H1 (cell line): ENCODE measurements around the gene ERCC3. TPM values are rescaled to one million over a fixed set of nuclear protein-coding genes. Genes with fewer than 3 reads are reported as not detected.

Experiments
- CTCF ChIA-PET: fragments of 300-600 bp; sonication (Branson Sonifier 250); formaldehyde crosslinking; loops from one replicate; lab custom pipeline; 2021; ENCODE audit not compliant: partially characterized antibody; lab: Charles Lee
- POLR2A ChIA-PET: fragments of 300-600 bp; sonication (Branson Sonifier 250); formaldehyde crosslinking; loops from one replicate; lab custom pipeline; 2021; ENCODE audit warnings: inconsistent platforms; ENCODE audit not compliant: partially characterized antibody; lab: Charles Lee
- DNase-seq, 2 experiments: peaks; one replicate each; pipeline versions ENCODE4 v3.0.0 to v3.0.0-alpha.2; 2010 to 2022; ENCODE audit warnings: low spot score in 2 of 2, low read depth in 1 of 2, mixed read lengths in 1 of 2
- FAIRE-seq: peaks from 2 replicates; lab custom pipeline; 2011; peaks lifted over from hg19 to GRCh38; lab: Jason Lieb, UNC
- H2AFZ ChIP-seq: 2 replicates; pipeline ENCODE4 v1.8.1; 2012; ENCODE audit warnings: low read length, inconsistent platforms
- H2AK5ac ChIP-seq: 2 replicates; pipeline ENCODE4 v1.6.1; 2013; ENCODE audit warnings: low read depth, low read length
- H2BK120ac ChIP-seq: replicated peaks from 2 replicates; pipeline ENCODE3; 2013; ENCODE audit warnings: low read depth, low read length, inconsistent platforms
- H2BK12ac ChIP-seq: 2 replicates; pipeline ENCODE4 v1.6.1; 2013; ENCODE audit warnings: low read depth, low read length
- H2BK15ac ChIP-seq: 2 replicates; pipeline ENCODE4 v1.6.1; 2013; ENCODE audit warnings: low read length
- H2BK20ac ChIP-seq: 2 replicates; pipeline ENCODE4 v1.6.1; 2013; ENCODE audit warnings: low read length
- H2BK5ac ChIP-seq: 2 replicates; pipeline ENCODE4 v1.6.1; 2013; ENCODE audit warnings: low read depth, low read length
- H3K14ac ChIP-seq: 2 replicates; pipeline ENCODE4 v1.6.1; 2013; ENCODE audit warnings: inconsistent platforms; ENCODE audit not compliant: insufficient read length
- H3K18ac ChIP-seq: 2 replicates; pipeline ENCODE4 v1.6.1; 2013; ENCODE audit warnings: low read length; ENCODE audit errors: extremely low read depth
- H3K23ac ChIP-seq: 2 replicates; pipeline ENCODE4 v1.6.1; 2013; ENCODE audit warnings: inconsistent platforms; ENCODE audit not compliant: insufficient read length
- H3K23me2 ChIP-seq: 2 replicates; pipeline ENCODE4 v1.6.1; 2013; ENCODE audit warnings: low read depth, low read length
- H3K27ac ChIP-seq: 2 replicates; pipeline ENCODE4 v1.6.1; 2011; ENCODE audit warnings: low read depth, low read length, inconsistent platforms
- H3K27me3 ChIP-seq, 4 experiments: replicated peaks in 1 of 4; 1 replicate in 1 of 4; 2 replicates in 3 of 4; pipeline versions ENCODE4 v1.6.1 to v1.8.1; 2011 to 2013; ENCODE audit warnings: low read length in 3 of 4, mild to moderate bottlenecking in 3 of 4, inconsistent platforms in 2 of 4, mixed read lengths in 2 of 4, moderate library complexity in 1 of 4; ENCODE audit not compliant: control insufficient read depth in 3 of 4, insufficient read depth in 3 of 4; ENCODE audit errors: extremely low read depth in 1 of 4
- H3K36me3 ChIP-seq, 4 experiments: 2 replicates each; pipeline versions ENCODE4 v1.6.1 to v1.8.1; 2011 to 2013; ENCODE audit warnings: mild to moderate bottlenecking in 4 of 4, low read length in 3 of 4, moderate library complexity in 2 of 4, control low read depth in 1 of 4, inconsistent platforms in 1 of 4; ENCODE audit not compliant: insufficient read depth in 4 of 4, control insufficient read depth in 2 of 4
- H3K4ac ChIP-seq: replicated peaks from 2 replicates; pipeline ENCODE3; 2013; ENCODE audit warnings: low read length, low read depth, mixed read lengths, inconsistent platforms; ENCODE audit not compliant: insufficient read length
- H3K4me1 ChIP-seq, 4 experiments: replicated peaks in 1 of 4; 1 replicate in 1 of 4; 2 replicates in 3 of 4; pipeline versions ENCODE4 v1.6.1 to v1.8.1; 2011 to 2013; ENCODE audit warnings: low read length in 3 of 4, inconsistent platforms in 2 of 4, mixed read lengths in 1 of 4; ENCODE audit not compliant: insufficient read depth in 4 of 4, control insufficient read depth in 3 of 4
- H3K4me2 ChIP-seq, 2 experiments: 2 replicates each; pipeline versions ENCODE4 v1.6.1 to v1.8.1; 2011 to 2013; ENCODE audit warnings: low read depth in 2 of 2, low read length in 2 of 2, control low read depth in 1 of 2, inconsistent platforms in 1 of 2, mild to moderate bottlenecking in 1 of 2; ENCODE audit not compliant: insufficient read depth in 1 of 2
- H3K4me3 ChIP-seq, 4 experiments: fragments of 200-600, 300-600 bp in 1 of 4; sonication (generic), shearing (Covaris generic), sonication (Bioruptor Twin) in 1 of 4; 2 replicates each; pipeline versions ENCODE4 v1.5.1 to v1.8.1; 2011 to 2016; ENCODE audit warnings: low read length in 4 of 4, low read depth in 3 of 4, control low read depth in 2 of 4, inconsistent platforms in 2 of 4, mild to moderate bottlenecking in 2 of 4, mixed read lengths in 1 of 4, moderate library complexity in 1 of 4; ENCODE audit not compliant: insufficient read depth in 2 of 4; ENCODE audit errors: extremely low read depth in 1 of 4
- H3K56ac ChIP-seq: replicated peaks from 2 replicates; pipeline ENCODE3; 2013; ENCODE audit warnings: low read depth, mild to moderate bottlenecking, mixed read lengths, low read length, inconsistent platforms; ENCODE audit not compliant: insufficient read length
- H3K79me1 ChIP-seq: 2 replicates; pipeline ENCODE4 v1.6.1; 2013; ENCODE audit warnings: low read depth, low read length, control low read depth
- H3K79me2 ChIP-seq, 2 experiments: 2 replicates each; pipeline versions ENCODE4 v1.6.1 to v1.8.1; 2012 to 2013; ENCODE audit warnings: low read length in 2 of 2, mild to moderate bottlenecking in 2 of 2, inconsistent platforms in 1 of 2; ENCODE audit not compliant: insufficient read depth in 2 of 2, control insufficient read depth in 1 of 2
- H3K9ac ChIP-seq, 4 experiments: replicated peaks in 1 of 4; 1 replicate in 1 of 4; 2 replicates in 3 of 4; pipeline versions ENCODE4 v1.6.1 to v1.8.1; 2011 to 2013; ENCODE audit warnings: low read depth in 3 of 4, low read length in 3 of 4, control low read depth in 2 of 4, mild to moderate bottlenecking in 2 of 4, moderate library complexity in 2 of 4, inconsistent platforms in 1 of 4; ENCODE audit errors: extremely low read depth in 1 of 4
- H3K9me3 ChIP-seq, 2 experiments: 2 replicates each; pipeline versions ENCODE4 v1.6.1 to v1.8.1; 2012 to 2013; ENCODE audit warnings: mild to moderate bottlenecking in 2 of 2, moderate library complexity in 2 of 2, control low read depth in 1 of 2, inconsistent platforms in 1 of 2, low read depth in 1 of 2, low read length in 1 of 2, mixed read lengths in 1 of 2; ENCODE audit not compliant: insufficient read depth in 2 of 2
- H4K20me1 ChIP-seq, 2 experiments: replicated peaks in 1 of 2; 2 replicates each; pipeline versions ENCODE3 to v1.8.1; 2011 to 2013; ENCODE audit warnings: inconsistent platforms in 2 of 2, low read length in 2 of 2, mild to moderate bottlenecking in 1 of 2; ENCODE audit not compliant: insufficient read depth in 2 of 2, control insufficient read depth in 1 of 2
- H4K5ac ChIP-seq: 2 replicates; pipeline ENCODE4 v1.6.1; 2013; ENCODE audit warnings: low read length, low read depth, mixed read lengths, inconsistent platforms; ENCODE audit not compliant: insufficient read length
- H4K8ac ChIP-seq: 2 replicates; pipeline ENCODE4 v1.8.0; 2013; ENCODE audit warnings: mild to moderate bottlenecking, moderate library complexity, low read length, inconsistent platforms; ENCODE audit not compliant: insufficient read depth; ENCODE audit errors: extremely low read depth
- H4K91ac ChIP-seq: replicated peaks from 2 replicates; pipeline ENCODE3; 2013; ENCODE audit warnings: low read length, mixed read lengths, inconsistent platforms; ENCODE audit not compliant: insufficient read length
- CBX5 ChIP-seq: fragments of 300-800, 300-1000 bp; sonication (generic); IDR thresholded peaks from 2 replicates; pipeline ENCODE4 v1.7.1; 2016; ENCODE audit warnings: antibody characterized with exemption, low read length, low read depth
- CBX8 ChIP-seq: fragments of 300-800, 300-1000 bp; sonication (generic); IDR thresholded peaks from 2 replicates; pipeline ENCODE4 v1.7.1; 2016; ENCODE audit warnings: low read depth, low read length, borderline replicate concordance
- CHD2 ChIP-seq: IDR thresholded peaks from 2 replicates; pipeline ENCODE4 v1.6.1; 2012; ENCODE audit warnings: low read length, improper control_type of control experiment
- CREB1 ChIP-seq: IDR thresholded peaks from 2 replicates; pipeline ENCODE4 v1.6.1; 2012; ENCODE audit warnings: inconsistent platforms
- KDM4A ChIP-seq: IDR thresholded peaks from one replicate; pipeline ENCODE4 v1.7.1; 2012; ENCODE audit warnings: low read depth, mild to moderate bottlenecking, moderate library complexity, low read length, inconsistent platforms; ENCODE audit not compliant: severe bottlenecking
- KDM5A ChIP-seq: fragments of 200-600 bp; IDR thresholded peaks from 2 replicates; pipeline ENCODE4 v1.7.1; 2012; ENCODE audit warnings: mild to moderate bottlenecking, low read length, inconsistent platforms, mixed read lengths
- MAX ChIP-seq: IDR thresholded peaks from 2 replicates; pipeline ENCODE4 v1.6.1; 2012; ENCODE audit warnings: inconsistent platforms
- NRF1 ChIP-seq: IDR thresholded peaks from 2 replicates; pipeline ENCODE4 v1.6.1; 2011; ENCODE audit warnings: mild to moderate bottlenecking, low read depth, low read length, improper control_type of control experiment
- POLR2A ChIP-seq, 2 experiments: IDR thresholded peaks; 1 replicate in 1 of 2; 2 replicates in 1 of 2; pipeline ENCODE4 v1.6.1; 2011; ENCODE audit warnings: low read depth in 2 of 2, low read length in 2 of 2, mild to moderate bottlenecking in 2 of 2; ENCODE audit errors: control extremely low read depth in 1 of 2
- POLR2AphosphoS5 ChIP-seq: IDR thresholded peaks from 2 replicates; pipeline ENCODE4 v1.6.1; 2011; ENCODE audit warnings: low read depth, low read length
- RBBP5 ChIP-seq: IDR thresholded peaks from 2 replicates; pipeline ENCODE4 v1.7.1; 2012; ENCODE audit warnings: low read depth, mild to moderate bottlenecking, inconsistent platforms, low read length, moderate library complexity, borderline replicate concordance
- SAP30 ChIP-seq: fragments of 300-600 bp; sonication (generic); IDR thresholded peaks from 2 replicates; pipeline ENCODE4 v1.7.1; 2012; ENCODE audit warnings: low read length, moderate library complexity, mild to moderate bottlenecking, inconsistent platforms; ENCODE audit not compliant: insufficient read depth, insufficient replicate concordance
- SIRT6 ChIP-seq: IDR thresholded peaks from one replicate; pipeline ENCODE4 v1.7.1; 2012; ENCODE audit warnings: low read length, inconsistent platforms
- SP1 ChIP-seq: IDR thresholded peaks from 2 replicates; pipeline ENCODE4 v1.6.1; 2011; ENCODE audit warnings: low read depth, low read length
- TAF7 ChIP-seq: optimal IDR thresholded peaks from 2 replicates; pipeline ENCODE3; 2011; ENCODE audit warnings: low read depth, mild to moderate bottlenecking, inconsistent platforms, low read length, moderate library complexity, borderline replicate concordance
- TCF12 ChIP-seq: IDR thresholded peaks from 2 replicates; pipeline ENCODE4 v1.6.1; 2011; ENCODE audit warnings: low read depth, mild to moderate bottlenecking, low read length
- WGBS, 2 experiments: shearing (Covaris generic) in 1 of 2; methylation state at CpG; one replicate each; pipeline versions ENCODE4 v1.1.6 to v1.1.7; 2013 to 2015; ENCODE audit warnings: low lambda C conversion rate in 2 of 2, mixed read lengths in 2 of 2, inconsistent platforms in 1 of 2, low coverage in 1 of 2, missing lambda C conversion rate in 1 of 2; ENCODE audit not compliant: insufficient replicate concordance in 2 of 2, insufficient coverage in 1 of 2, insufficient read length in 1 of 2; ENCODE audit errors: extremely low coverage in 1 of 2, missing lambda C conversion rate in 1 of 2; 5-methylcytosine and 5-hydroxymethylcytosine counted together
- polyA plus RNA-seq, 7 experiments: library from polyadenylated mRNA; depleted of rRNA in 3 of 7; stranded (reverse) in 5 of 7; unstranded in 2 of 7; fragments of >200 nt in 5 of 7; fragments of 200-250 nt in 2 of 7; gene quantifications; 1 replicate in 5 of 7; 2 replicates in 1 of 7; 4 replicates in 1 of 7; pipeline versions ENCODE4 v1.2.1 to v1.2.3, GENCODE V29; 2011 to 2013; ENCODE audit warnings: missing spikeins in 2 of 7, mixed read lengths in 2 of 7
- total RNA-seq: library from RNA; stranded (reverse); fragmentation: NEBNext Ultra II Directional; extraction: Animal tissue kit (Norgen Biotek cat#: 25700); gene quantifications from 2 replicates; pipeline ENCODE4 v1.2.1, GENCODE V29; 2021

ERCC3 gene
- total and polyA plus RNA-seq, 2 of the 8 experiments (the other 6 are each of a cell fraction or from before 2014, with no cell fraction given) = 41.8 to 48.9 TPM

GRCh38 chr2:127332335-127332734 is 38.4 kb upstream of the ERCC3 start:
- Histone ChIP-seq H3K18ac (no peak overlapping the region), H2BK15ac (no peak overlapping the region), H3K4ac (no peak overlapping the region), H2BK12ac (no peak overlapping the region), H3K27ac (no peak overlapping the region), H2BK120ac (no peak overlapping the region), H3K79me2 (no peaks in the 10 kb centered on the region), H3K9me3 (no peaks in the 10 kb centered on the region), H3K23me2 (no peaks in the 10 kb centered on the region; the same call in 1 of the 2 replicates), H4K20me1 (no peaks in the 10 kb centered on the region), H3K23ac (no peak overlapping the region), H3K56ac (no peak overlapping the region), H4K5ac (no peak overlapping the region), H3K4me3 (no peak overlapping the region), H3K4me2 (no peak overlapping the region), H2BK5ac (no peak overlapping the region), H2BK20ac (no peak overlapping the region), H3K36me3 (peaks cover 0 to 1% (median 0%) of the 10 kb centered on the region in 4 experiments; a peak in 1 of 8 replicates), H3K14ac (no peak overlapping the region), H3K9ac (no peak overlapping the region), H2AK5ac (no peak overlapping the region), H3K79me1 (no peaks in the 10 kb centered on the region), H4K91ac (no peak overlapping the region), H3K4me1 (no peaks in the 10 kb centered on the region), H2AFZ (no peak overlapping the region), H4K8ac (no peak overlapping the region), H3K27me3 (no peaks in the 10 kb centered on the region)
- TF ChIP-seq CBX8 = no peak
- no peak for TF ChIP-seq KDM4A
- TF ChIP-seq TCF12 = no peak
- TF ChIP-seq POLR2A (IDR thresholded peaks at IDR 0.05; ENCODE audit: control extremely low read depth in 1 of 2, low read depth in 2 of 2, low read length in 2 of 2) = no peak
- TF ChIP-seq RBBP5 = no peak
- TF ChIP-seq SIRT6 = no peak
- TF ChIP-seq KDM5A = no peak
- no peak for TF ChIP-seq SAP30
- TF ChIP-seq POLR2AphosphoS5 = no peak
- no peak for TF ChIP-seq MAX
- TF ChIP-seq TAF7 = no peak
- no peak for TF ChIP-seq CBX5
- no peak for TF ChIP-seq CHD2
- no peak for TF ChIP-seq NRF1
- TF ChIP-seq SP1 = no peak
- no peak for TF ChIP-seq CREB1
- ChIA-PET CTCF (interaction anchor here (1.2 kb wide), 1 partner anchor 17 kb away, joined by 3 read pairs; no protein-coding TSS in a partner anchor), POLR2A (no interaction called here)
- WGBS, 2 experiments = 82% methylated on average over 1 of the region's 1 CpG; no CpG with 5 or more reads in 1 of the 2 experiments
- FAIRE-seq = no peak
- DNase-seq = no peak
